Dedifferentiated amniotic fluid mesenchymal stem cell (primary cell): ENCODE results near the gene OCA2.
"Not testable (repeated sequence)": the region's sequence is repeated elsewhere in the genome, so short reads cannot be mapped to it uniquely, and the experiment has no call there.

ENCODE experiments used
- DNase-seq: peaks from one replicate; pipeline ENCODE4 v3.0.0-alpha.2; 2016; ENCODE audit errors: extremely low spot score

OCA2 gene

DNA sequence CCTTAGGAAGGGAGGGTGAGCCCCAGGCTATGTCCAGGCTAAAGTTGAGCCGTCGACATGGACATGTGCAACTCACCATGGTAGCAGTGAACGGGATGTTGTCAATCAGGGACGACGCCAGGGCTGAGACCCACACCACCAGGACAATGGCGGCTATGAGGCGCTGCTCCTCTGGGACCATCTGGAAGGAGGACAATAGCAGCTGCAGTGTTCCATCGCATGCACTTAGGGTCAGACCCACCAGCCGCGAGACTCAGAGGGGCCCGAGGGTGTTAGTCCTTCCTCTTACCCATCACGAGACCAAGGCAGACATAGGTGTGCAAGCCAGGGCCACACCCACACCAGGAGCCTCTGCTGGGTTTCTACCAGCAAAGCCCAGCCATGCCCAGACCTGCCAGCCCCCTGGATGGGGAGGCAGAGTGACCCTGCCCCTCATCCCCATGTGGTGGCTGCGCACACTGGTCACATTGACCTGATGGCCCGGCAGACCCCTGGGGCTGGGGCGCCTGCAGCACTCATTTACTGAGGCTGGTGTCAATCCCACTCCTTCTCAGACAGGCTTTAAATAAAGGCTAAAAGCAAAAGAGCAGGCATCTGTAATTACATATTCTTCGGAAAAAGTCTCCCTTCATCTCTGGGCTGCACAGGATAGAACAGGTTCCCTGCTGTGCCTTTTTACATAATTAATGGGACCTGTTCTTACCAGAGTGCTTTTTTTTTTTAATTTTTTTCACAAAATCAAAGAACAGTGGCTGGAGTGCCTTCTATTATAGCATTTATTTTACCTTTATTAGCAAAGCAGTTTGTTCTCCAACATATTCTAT lies 227.8 kb downstream of the OCA2 start:
- no peak for DNase-seq

DNA sequence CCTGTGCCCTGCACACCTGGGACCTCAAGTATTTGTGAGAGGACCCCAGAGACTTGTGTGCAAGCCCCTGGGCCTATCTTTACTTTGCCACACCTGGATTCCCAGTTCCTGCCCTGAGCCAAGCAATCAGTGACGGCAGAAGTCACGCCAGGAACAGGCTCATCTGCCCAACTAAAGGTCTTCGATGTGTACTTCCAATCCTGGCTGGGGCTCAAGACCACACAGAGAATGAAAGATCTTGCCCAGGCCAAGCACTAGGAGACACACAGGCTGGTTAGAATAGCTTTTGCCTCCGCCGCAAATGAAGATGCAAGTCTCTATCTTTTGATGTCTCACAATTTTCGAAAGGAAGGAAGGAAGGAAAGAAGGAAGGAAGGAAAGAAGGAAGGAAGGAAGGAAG lies 228.8 kb downstream of the OCA2 start:
- no peak for DNase-seq

DNA sequence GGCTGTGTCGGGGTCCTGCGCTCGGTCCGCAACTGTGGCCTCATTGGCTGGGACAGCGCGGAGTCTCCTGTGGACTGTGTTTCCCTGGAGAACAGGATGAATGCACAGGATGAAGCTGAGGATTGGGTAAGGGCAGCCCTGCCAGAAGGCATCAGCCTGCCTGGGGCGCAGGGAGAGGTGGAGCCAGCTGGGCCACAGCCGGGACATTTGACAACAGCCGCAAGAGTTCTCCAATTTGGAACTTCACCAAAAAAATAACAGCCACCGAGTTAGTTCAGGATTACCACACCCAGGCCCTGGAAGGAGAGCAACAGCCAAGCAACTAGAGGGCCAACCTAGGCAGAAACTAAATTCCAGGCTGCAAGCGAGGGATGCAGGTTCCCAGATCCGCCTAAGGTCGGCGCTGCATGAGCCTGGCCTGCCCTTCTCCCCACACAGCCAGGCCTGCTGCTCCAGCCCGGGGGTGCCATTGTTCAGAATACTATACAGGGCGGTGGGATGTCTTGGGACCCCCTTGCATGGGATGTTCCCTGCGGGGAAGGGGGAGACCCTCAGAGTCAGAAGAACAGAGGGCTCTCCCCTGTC lies 229.3 kb downstream of the OCA2 start:
- no peak for DNase-seq

DNA sequence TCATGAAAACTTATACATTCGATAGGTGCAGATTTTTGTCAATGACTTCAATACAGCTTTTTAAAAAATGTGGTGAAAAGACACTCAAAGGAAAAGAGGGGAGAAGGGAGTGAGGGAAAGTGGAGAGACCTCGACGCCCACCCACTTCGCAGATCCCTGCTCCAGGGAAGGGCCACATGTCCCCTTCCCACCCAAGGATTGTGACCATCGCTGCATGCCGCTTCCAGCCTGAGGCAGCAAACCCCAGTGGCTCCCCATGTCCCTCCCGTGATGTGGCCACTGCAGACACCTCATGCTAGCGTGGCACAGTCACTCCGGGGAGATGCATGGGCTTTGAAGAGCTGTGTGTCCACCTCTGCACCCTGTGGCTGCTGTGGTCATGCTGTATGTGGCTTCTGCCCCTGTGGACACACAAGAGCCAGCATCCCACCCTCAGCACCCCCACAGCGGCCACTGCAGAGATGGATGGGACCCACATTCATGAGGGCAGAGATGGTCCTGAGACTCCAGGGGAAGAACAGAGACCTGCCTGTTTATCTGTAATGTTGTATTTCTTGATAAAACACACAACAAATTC lies 230.2 kb downstream of the OCA2 start:
- no peak for DNase-seq

DNA sequence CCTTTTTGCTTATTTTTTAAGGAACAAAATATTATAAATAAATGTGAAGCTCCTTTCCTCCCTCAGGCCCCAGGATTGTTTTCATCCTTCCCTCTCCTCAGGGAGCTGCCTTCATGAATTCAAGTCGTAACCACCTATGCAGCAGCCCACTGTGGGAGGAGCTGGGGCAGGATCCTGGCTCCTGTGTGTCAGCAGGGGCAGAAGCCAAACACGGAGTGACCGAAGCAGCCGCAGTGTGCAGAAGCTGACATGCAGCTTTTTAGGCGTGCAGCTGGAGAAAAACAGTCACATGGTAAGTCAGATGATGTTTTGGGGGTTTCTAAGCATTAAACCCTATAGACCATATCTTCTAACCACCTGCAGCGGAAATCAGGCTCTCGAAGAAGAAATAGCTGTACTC lies 231.3 kb downstream of the OCA2 start:
- no peak for DNase-seq

DNA sequence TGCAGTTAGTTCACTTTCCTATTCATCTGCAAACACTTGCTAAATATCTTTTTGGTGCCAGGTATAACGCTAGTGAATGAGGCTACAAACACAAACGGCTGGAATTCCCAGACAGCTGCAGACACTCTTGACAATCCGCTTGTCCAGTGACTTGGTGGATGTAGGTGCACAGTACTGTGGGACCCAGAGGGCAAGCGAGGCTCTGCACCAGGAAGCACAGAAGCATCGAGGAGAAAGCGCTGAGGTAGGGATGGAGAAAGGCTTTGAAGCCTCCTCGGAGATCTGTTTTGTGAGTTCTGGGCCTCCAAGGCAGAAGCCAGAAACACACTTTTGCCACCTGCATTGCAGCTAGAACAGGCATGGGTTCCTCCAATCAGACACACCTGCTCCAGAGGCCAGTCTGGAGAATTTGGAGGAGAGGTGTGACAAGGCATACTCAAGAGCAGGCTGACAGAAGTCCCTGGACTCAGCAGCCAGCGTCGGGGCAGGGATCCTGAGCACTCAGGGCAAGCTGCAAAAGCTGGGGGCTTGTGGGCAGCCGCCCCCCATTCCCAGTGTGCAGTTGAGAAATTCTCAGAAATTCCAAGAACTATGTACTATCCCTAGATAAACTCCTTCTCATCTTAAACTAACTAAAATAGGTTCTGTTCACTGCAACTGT lies 232.5 kb downstream of the OCA2 start:
- DNase-seq, result no peak

DNA sequence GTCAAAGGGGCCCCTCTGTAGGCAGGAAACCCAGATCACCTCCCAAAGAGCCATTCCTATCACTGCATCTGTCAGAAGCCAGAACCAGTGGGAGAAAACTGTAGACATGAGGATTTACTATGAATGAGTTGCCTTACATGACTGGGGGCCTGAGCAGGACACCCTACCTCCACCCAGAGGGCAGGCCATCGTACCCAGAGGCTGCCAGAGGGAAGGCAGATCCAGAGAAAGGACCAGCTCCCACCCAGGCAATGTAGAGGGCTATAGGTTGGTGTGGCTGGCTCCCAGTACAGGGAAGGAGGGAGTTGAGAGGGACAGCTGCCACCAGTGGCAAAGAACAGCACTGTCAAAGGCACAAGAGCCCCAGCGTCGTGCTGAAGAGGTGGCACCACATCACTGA lies 233.2 kb downstream of the OCA2 start:
- no peak for DNase-seq

DNA sequence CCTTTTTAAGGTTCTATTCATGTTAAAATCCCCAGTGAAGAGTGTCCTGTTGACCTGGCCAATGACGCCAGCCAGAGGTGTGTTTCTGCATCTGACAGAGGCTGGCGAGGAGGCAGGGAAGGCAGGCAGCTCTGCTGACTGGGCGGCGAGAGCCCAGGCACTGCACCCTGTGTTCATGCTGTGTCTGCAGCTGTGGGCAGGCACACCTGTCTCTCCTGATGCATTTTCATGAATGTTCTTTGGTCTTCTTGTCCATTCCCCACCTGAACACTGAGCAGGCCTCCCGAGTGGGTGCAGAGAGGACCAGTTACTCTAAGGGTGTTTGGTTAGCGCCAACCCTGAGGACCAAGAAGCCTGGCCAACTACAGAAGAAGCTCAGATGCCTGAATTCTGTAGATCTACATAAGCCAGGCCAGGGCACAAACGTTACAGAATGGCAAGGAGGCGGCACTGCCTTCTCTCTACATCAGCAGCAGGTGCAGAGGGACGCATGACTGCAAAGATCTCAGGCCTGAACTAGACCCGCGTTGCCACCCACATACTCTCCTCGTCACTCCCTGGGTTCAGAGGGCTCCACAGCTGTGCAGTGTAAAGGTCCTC lies 233.7 kb downstream of the OCA2 start:
- DNase-seq, result no peak

DNA sequence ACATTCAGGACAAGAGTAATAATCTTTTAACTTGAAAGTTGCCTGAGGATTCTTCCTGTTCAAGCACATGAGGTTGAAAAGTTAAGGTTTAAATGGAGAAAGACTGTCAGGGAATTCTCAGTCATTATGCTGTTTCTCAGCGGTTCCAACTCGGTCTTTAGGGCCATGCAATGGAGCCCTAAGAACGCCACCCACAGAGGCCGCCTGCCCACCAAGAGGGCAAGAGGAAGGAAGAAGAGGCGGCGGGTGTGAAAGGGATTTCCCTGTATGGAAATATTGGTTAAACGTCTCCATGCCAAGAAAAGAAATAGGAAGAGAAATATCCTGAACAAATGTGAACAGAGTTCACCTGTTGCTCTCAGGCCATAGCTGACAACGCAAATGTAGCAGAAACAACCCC lies 234.4 kb downstream of the OCA2 start:
- DNase-seq, result no peak

DNA sequence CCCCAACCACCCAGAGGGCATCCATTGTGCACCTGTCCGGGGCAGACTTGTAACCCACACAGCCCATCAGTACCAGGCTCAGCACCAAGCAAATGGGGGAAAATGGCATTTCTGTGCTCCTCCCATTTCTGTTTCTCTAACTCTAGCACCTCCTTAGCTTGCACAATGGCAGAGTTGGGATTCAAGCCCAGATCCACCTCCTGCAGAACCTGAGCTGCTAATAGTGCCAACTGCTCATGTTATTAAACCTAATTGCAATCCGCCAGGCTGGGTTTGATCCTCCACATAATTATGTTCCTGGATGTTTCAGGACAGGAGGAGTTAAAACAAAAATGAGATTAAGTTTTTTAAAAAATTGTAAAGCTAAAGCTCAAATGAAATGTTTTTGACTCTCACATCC lies 235.0 kb downstream of the OCA2 start:
- no peak for DNase-seq

DNA sequence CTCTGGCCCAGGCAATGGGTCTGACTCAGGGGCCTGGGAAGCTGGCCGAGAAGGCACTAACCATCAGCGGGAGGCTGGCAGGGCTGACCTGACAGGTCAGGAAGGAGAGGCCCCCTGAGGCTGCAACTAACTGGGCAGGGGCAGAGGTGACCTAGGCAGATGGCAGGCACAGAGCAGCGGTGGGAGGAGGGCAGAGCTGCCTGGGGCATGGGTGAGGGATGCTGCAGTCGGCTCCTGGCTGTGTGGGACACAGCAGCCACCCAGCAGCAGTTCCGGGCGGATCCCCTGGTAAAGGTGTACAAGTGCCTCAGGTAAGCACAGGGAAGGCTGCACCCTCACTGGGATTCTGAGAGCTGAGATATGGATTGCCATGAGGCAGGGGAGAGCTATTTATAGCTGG lies 236.1 kb downstream of the OCA2 start:
- no peak for DNase-seq

DNA sequence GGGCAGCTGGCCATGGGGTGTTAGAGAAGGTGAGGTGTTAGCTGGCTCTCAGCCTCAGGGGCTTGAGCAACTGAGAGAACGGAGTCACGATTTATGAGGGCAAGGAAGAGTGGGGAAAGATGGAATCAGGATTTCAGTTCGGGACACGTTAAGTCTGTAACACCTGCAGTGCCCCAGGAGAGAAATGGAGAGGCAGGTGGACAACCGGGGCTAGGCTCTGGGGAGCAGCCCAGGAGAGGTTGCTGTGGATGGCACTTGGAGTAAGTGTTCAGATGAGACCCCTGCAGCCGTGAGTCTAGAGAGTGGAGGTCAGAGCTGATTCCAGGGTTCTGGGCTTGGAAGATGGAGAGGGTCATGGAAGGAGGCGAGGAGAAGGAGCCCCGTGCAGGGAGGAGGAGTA lies 237.9 kb downstream of the OCA2 start:
- DNase-seq, result no peak

DNA sequence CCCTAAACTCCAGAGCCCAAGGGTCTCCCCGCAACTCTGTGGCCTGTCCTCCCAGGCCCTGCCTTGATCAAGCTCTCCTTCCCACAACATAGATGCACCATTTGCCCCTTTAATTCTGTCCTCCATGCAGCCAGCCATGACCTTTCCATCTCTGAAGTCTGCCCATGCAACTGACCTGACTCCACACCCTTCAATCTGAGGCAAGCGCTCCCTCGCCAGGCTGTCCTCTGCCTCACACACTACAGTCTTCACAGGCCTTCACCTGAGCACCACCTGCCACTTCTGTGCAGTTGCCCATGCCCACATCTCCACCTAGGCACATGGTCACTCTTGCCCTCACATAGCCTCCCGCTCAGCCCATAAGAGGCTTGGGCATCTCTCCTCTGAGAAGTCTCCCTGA lies 244.0 kb downstream of the OCA2 start:
- DNase-seq, result no peak

DNA sequence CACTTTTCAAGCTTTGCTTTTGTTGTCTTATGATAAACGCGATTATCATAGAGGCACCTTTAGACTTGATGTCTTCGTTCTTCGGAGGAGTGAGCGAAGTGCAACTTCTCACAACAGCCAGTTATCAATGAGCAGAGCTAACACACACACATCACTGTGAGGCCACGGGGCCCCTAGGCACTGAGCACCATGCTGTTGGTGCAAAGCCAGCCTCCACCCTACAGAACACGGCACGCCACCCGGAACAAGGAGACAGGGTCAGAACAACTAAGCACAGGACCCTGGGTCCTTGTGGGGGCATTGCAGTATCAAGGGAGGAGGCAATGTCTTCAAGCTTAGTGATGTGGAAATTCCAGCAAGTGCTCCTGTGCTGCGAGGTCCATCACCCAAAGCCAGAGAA lies 244.5 kb downstream of the OCA2 start:
- DNase-seq, result no peak

DNA sequence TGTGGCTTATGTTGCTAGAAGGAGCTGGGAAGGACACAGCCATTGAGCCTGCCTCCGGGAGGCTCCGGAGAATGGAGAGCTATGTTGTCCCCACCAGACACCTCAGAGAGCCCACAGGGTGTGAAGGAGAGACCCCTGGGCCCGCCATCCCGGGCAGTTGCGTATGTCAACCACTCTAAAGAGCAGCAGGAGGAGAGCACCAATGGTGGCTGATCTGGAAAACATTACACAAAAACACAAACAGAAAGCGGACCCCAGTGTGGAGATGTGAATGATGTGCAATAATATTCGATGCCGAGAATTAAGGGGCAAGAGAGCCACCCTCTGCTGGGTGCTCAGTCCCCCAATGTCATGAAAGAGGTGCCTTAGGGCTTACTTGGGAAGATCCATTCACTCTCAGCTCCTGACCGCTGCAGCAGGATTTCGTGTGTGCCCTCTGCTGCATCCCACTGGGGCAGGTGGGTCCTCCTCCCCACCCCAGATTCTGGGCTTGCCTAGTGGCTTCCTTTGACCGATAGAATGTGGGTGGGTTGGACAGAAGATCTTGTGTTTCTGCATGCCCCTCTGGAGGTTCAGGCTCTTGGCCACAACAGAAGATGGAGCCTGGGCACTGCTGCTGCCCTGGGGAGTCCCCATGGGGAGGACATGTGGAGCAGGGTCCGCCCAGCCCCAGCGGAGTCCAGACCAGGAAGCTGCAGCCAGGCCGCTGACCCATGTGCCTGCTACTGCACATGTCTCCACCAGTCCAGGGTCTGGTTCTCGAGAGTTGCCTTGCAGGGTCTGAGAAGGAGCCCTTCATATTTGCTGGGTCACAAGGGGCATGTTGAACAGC lies 245.3 kb downstream of the OCA2 start:
- no peak for DNase-seq

DNA sequence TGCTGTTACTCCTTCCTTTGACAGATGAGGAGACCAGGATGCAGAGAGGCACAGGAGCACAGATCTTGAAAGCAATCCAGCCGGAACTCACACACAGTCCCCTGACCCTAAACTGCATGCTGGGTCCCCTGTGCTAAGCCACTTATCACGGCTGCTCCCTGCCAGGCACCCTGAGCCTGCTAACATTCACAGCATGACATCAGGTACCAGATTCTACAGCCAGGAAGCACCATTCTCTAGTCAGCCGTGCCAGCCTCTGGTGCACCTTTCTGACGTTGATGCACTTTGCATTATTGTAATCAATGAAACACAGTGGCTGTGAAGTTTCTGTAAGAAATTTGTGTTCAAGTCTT lies 247.3 kb downstream of the OCA2 start:
- DNase-seq, result no peak

DNA sequence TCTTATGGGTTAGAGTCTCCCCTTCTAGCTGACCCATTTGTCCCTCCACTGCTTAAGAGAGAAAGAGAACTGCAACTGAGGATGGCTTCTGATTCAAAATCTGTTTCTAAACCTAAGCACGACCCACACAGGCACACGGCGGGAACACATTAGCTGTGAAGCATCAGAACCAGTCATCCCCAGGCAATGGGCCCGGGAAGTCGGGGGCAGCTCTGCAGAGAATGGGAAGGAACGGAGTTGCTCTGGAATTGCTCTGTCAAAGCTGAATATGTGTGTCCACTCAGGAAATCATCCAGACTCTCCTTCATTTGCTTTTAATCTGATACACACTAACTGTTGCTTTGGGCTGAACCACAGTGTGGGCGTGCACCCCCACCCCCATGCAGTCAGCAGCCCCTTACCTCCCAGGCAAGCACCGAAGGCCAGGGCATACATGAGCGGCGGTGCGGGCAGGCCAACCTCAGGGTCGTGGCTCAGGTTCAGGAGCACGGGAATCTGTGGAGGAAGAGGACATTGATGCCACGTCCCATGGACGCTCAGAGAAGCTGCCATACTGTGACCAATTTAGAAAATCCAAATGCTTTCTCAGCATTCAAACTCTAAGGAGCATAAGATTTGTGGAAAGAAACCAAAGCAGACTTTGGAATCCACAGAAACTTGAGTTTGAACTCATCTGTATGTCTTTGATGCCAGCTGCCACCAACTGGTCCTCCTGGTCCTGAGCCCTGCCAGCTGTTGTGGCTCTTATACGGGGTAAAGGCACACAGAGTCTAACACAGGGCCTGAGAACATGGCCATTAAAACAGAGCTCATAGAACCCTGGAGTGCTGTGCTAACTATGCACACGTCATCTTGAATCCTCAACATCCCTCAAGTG lies 247.9 kb downstream of the OCA2 start:
- DNase-seq, result no peak

DNA sequence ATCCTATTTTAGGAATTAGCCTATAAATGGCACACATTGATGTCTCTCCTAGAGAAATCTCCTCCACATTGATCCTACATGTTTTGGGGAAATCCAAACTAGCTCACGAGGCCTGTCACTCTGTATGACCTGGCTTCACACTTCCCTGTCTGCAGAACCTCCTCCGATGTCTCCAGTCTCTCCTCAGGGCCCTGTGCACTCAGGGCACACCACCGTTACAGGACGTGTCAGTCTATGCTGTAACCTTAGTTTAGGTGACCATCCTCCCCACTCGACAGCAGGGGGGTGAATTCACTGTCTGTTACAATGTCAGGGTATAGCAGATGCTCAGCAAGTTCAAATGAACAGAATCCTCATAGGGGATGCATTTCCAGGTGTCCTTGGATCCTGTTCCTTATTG lies 249.1 kb downstream of the OCA2 start:
- DNase-seq, result no peak

DNA sequence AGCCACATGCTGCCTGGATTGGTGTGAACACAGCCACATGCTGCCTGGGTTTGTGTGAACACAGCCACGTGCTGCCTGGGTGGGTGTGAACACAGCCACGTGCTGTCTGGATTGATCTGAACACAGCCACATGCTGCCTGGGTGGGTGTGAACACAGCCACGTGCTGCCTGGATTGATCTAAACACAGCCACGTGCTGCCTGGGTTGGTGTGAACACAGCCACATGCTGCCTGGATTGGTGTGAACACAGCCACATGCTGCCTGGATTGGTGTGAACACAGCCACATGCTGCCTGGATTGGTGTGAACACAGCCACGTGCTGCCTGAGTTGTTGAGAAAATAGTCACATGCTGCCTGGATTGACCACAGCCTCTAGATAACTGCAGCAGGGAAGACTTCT lies 250.2 kb downstream of the OCA2 start:
- not testable (repeated sequence) for DNase-seq
